K562 (cell line): ENCODE measurements around the gene OR51V1. TPM values are rescaled to one million over a fixed set of nuclear protein-coding genes. Genes with fewer than 3 reads are reported as not detected.

Experiments used
- ATF4 ChIP-seq: fragments of 450-650 bp; formaldehyde crosslinking; IDR thresholded peaks from 2 replicates; pipeline ENCODE4 v1.4.0; 2022; ENCODE audit warnings: mild to moderate bottlenecking, moderate library complexity
- CGGBP1 ChIP-seq: fragments of 250-450 bp; sonication (Bioruptor Pico); IDR thresholded peaks from 2 replicates; pipeline ENCODE4 v1.9.0; 2021; ENCODE audit warnings: mild to moderate bottlenecking
- CREM ChIP-seq: IDR thresholded peaks from 2 replicates; pipeline ENCODE4 v1.6.1; 2014; ENCODE audit warnings: antibody characterized with exemption, low read depth
- CTBP1 ChIP-seq: fragments of 450-650 bp; IDR thresholded peaks from 2 replicates; pipeline ENCODE4 v1.6.1; 2016; ENCODE audit warnings: borderline replicate concordance
- ELK3 ChIP-seq: fragments of 450-650 bp; formaldehyde crosslinking; IDR thresholded peaks from 2 replicates; pipeline ENCODE4 v1.4.0; 2020; ENCODE audit warnings: mild to moderate bottlenecking
- FOS ChIP-seq: IDR thresholded peaks from 3 replicates; pipeline ENCODE4 v1.6.1; 2011; ENCODE audit not compliant: insufficient read length; ENCODE audit errors: extremely low read depth
- SMAD4 ChIP-seq: fragments of 250-450 bp; sonication (Bioruptor Pico); conservative IDR thresholded peaks from 2 replicates; pipeline ENCODE4 v1.8.0; 2021; ENCODE audit warnings: inconsistent platforms, mild to moderate bottlenecking, moderate library complexity
- SREBF1 ChIP-seq: fragments of 150-350 bp; IDR thresholded peaks from 2 replicates; pipeline ENCODE4 v1.6.1; 2014; ENCODE audit warnings: antibody characterized with exemption, low read depth, low read length, borderline replicate concordance
- TAF1 ChIP-seq: IDR thresholded peaks from 2 replicates; pipeline ENCODE4 v1.6.1; 2011; ENCODE audit warnings: mild to moderate bottlenecking, low read length, moderate library complexity; ENCODE audit not compliant: insufficient read depth, control insufficient read depth, severe bottlenecking; ENCODE audit errors: extremely low read depth
- ZBTB40 ChIP-seq, 2 experiments: fragments of 450-650 bp in 1 of 2; sonication (generic) in 1 of 2; formaldehyde crosslinking in 1 of 2; IDR thresholded peaks; 2 replicates each; pipeline versions ENCODE4 v1.7.1 to v1.9.0; 2016 to 2022; ENCODE audit warnings: inconsistent platforms in 1 of 2, mild to moderate bottlenecking in 1 of 2, missing genetic modification reagents in 1 of 2
- ZBTB7A ChIP-seq: IDR thresholded peaks from 2 replicates; pipeline ENCODE4 v1.6.1; 2011; ENCODE audit warnings: low read depth, mild to moderate bottlenecking, low read length, moderate library complexity, borderline replicate concordance; ENCODE audit not compliant: control insufficient read depth
- ZFP91 ChIP-seq: sonication (generic); formaldehyde crosslinking; IDR thresholded peaks from 2 replicates; pipeline ENCODE4 v1.8.0; 2022; ENCODE audit warnings: mild to moderate bottlenecking, missing genetic modification reagents
- ZNF778 ChIP-seq: fragments of 450-650 bp; formaldehyde crosslinking; IDR thresholded peaks from 2 replicates; pipeline ENCODE4 v1.4.0; 2020; ENCODE audit warnings: mild to moderate bottlenecking, moderate library complexity
- polyA plus RNA-seq, 8 experiments: library from polyadenylated mRNA; depleted of rRNA in 4 of 8; stranded (reverse) in 5 of 8; unstranded in 3 of 8; fragments of >200 nt; fragmentation: Nextera tagmentation in 2 of 8; fragmentation: Illumina TruSeq in 1 of 8; extraction: Ambion mirVana in 2 of 8; extraction: Trizol in 1 of 8; gene quantifications; 2 replicates each; pipeline versions ENCODE4 v1.2.1 to v1.2.3, GENCODE V29; 2011 to 2014; ENCODE audit warnings: inconsistent platforms in 1 of 8, missing spikeins in 1 of 8
- total RNA-seq, 7 experiments: library from RNA; depleted of rRNA in 6 of 7; stranded (reverse); fragments of >200 nt in 6 of 7; fragmentation: Illumina TruSeq in 2 of 7; extraction: Trizol in 2 of 7; gene quantifications; 2 replicates each; pipeline versions ENCODE4 v1.2.1 to v1.2.3, GENCODE V29; 2011 to 2021; ENCODE audit warnings: low replicate concordance in 1 of 7

The OR51V1 gene
- total and polyA plus RNA-seq, 9 of the 15 experiments (the other 6 are each of a cell fraction or from before 2014, with no cell fraction given): not detected

- peak; percentile 64 for TF ChIP-seq ATF4
- TF ChIP-seq ELK3 (CRISPR knock-in tag): no peak
- peak; percentile 66 for TF ChIP-seq CREM
- TF ChIP-seq ZNF778: no peak
- TF ChIP-seq CTBP1: peak; percentile 68; the same call in 1 of the 2 replicates
- TF ChIP-seq CGGBP1: no peak
- no peak for TF ChIP-seq SREBF1
- TF ChIP-seq TAF1: no peak
- no peak for TF ChIP-seq ZFP91
- TF ChIP-seq SMAD4: peak; percentile 82
- peak; percentile 61; the same call in 1 of the 2 replicates for TF ChIP-seq ZBTB40 (IDR thresholded peaks at IDR 0.05)
- TF ChIP-seq ZBTB40 (CRISPR knock-in tag; IDR thresholded peaks at IDR 0.05): no peak
- TF ChIP-seq ZBTB7A: no peak
- TF ChIP-seq FOS: no peak
Measured at GRCh38 chr11:5151713-5152153, 48.7 kb downstream of the OR51V1 start (continued).
